HG02884 (cell line): ENCODE measurements around the gene RXFP2.

Experiments used
- ATAC-seq: cut with Tn5 transposase; IDR thresholded peaks from one replicate; pipeline ENCODE4 v1.9.1; 2021; ENCODE audit warnings: mild to moderate bottlenecking, moderate library complexity; ENCODE audit not compliant: unreplicated experiment

Gene RXFP2

GRCh38 chr13:31739226-31739625 lies at the start of gene RXFP2:
Gene RXFP2, plus strand, starts transcription at chr13:31739526. Its CDS starts 87 bp downstream, at chr13:31739613.
- no peak for ATAC-seq

- no peak for ATAC-seq
Observed at GRCh38 chr13:31697290-31697689, 42.0 kb upstream of the RXFP2 start.

- no peak for ATAC-seq
Observed at GRCh38 chr13:31699650-31700049, 39.7 kb upstream of the RXFP2 start.

- ATAC-seq, result no peak
Observed at GRCh38 chr13:31703780-31704179, 35.5 kb upstream of the RXFP2 start.

GRCh38 chr13:31706105-31706504 lies 33.2 kb upstream of the RXFP2 start:
- no peak for ATAC-seq

- no peak for ATAC-seq
Observed at GRCh38 chr13:31717583-31717982, 21.7 kb upstream of the RXFP2 start.

- no peak for ATAC-seq
Observed at GRCh38 chr13:31719214-31719613, 20.1 kb upstream of the RXFP2 start.

GRCh38 chr13:31722673-31723072 lies 16.7 kb upstream of the RXFP2 start:
- ATAC-seq, result no peak

- no peak for ATAC-seq
Observed at GRCh38 chr13:31725841-31726240, 13.5 kb upstream of the RXFP2 start.

- no peak for ATAC-seq
Observed at GRCh38 chr13:31731921-31732320, 7.4 kb upstream of the RXFP2 start.

- ATAC-seq, result no peak
Observed at GRCh38 chr13:31733066-31733465, 6.3 kb upstream of the RXFP2 start.

GRCh38 chr13:31733647-31734046 lies 5.7 kb upstream of the RXFP2 start:
- no peak for ATAC-seq

- peak; percentile 86 for ATAC-seq
Observed at GRCh38 chr13:31742097-31742734, 2.9 kb downstream of the RXFP2 start.

- ATAC-seq, result no peak
Observed at GRCh38 chr13:31747291-31747690, 8.0 kb downstream of the RXFP2 start.

- no peak for ATAC-seq
Observed at GRCh38 chr13:31747966-31748365, 8.6 kb downstream of the RXFP2 start.

GRCh38 chr13:31749929-31750328 lies 10.6 kb downstream of the RXFP2 start:
- no peak for ATAC-seq

GRCh38 chr13:31755211-31755610 lies 15.9 kb downstream of the RXFP2 start:
- ATAC-seq, result no peak

GRCh38 chr13:31755803-31756212 lies 16.5 kb downstream of the RXFP2 start:
- ATAC-seq, result no peak

GRCh38 chr13:31756346-31756745 lies 17.0 kb downstream of the RXFP2 start:
- ATAC-seq, result no peak

- ATAC-seq, result no peak
Observed at GRCh38 chr13:31761951-31762350, 22.6 kb downstream of the RXFP2 start.

- no peak for ATAC-seq
Observed at GRCh38 chr13:31764556-31764955, 25.2 kb downstream of the RXFP2 start.

GRCh38 chr13:31765138-31765785 lies 25.9 kb downstream of the RXFP2 start:
- ATAC-seq, result no peak
